IPS-NIHi11 (cell line): ENCODE results near the gene AGAP1.

Experiments used
- DNase-seq: peaks from one replicate; pipeline ENCODE4 v3.0.0; 2012; ENCODE audit warnings: mixed read lengths, low spot score

Gene AGAP1

DNA sequence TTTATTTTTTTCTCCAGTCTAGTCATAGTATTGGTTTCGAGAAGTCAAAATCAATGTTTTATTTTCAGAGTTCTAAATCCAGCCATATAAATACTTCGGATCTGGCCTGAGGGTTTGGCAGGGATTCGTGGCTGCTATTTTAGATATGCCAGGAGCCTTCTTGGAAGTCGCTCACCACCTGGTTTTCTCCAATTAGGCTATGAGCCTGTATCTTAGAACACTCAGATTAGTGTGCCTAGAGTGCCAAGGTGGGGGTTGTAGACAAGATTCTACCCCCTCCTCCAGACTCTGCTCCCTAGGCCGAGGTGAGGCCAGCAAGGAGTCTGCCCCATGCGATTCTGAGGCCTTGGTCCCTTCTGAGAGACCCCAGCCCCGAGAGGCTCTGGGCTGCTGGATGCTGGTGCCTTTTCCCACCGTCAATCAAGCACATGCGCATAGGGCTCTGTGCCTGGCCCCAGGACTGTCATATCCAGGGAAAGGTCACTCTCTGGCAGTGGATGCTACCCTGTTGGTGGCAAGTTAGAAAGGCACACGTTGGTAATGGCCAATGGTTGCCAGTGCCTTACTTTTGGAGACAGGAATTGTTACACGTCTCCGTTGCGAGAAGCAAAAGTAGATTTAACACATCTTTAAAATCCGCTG, 197.1 kb downstream of the AGAP1 start:
- no peak for DNase-seq

DNA sequence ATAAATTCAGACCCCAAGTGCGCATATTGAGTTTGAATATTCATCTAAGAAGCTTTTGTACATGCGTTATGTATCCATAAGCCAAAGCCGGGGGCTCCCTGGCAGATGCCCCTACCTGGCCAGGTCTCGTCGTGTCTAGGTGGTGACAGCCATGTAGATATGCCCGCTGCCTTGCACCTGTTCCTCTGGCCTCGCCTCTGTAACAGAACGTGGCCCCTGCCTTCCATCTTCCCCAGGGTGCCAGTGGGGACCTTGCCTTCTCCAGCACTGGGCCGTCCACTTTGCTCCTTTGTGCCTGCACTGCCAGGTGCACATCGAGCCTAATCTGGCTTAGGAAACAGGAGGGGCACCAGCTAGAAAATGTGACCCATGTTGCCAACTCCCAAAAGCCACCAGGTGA, 198.2 kb downstream of the AGAP1 start:
- DNase-seq, result no peak

DNA sequence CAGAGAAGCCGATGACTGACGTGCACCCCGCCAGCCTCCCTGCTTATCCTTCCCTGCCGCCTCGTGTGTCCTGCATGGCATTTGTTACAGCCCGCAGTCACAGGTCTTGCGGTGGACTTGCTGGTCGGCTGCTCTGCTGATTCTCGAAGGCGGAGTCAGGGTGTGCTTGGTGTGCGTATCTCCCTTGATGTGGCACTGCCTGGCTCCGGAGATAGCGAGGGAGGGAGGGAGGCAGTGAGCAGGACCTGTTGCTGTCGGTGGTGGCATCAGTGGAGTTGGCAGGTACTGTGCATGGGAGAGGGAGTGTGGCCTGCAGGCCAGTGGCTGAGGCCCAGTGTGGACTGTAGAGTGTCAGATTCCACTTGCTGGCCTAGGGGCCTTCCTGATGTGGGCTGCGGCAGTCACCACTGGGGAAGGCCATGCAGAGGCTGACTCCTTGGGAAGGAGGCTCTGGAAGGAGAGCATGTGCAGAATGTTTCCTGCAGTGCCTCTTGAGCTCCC, 198.9 kb downstream of the AGAP1 start:
- DNase-seq, result no peak

DNA sequence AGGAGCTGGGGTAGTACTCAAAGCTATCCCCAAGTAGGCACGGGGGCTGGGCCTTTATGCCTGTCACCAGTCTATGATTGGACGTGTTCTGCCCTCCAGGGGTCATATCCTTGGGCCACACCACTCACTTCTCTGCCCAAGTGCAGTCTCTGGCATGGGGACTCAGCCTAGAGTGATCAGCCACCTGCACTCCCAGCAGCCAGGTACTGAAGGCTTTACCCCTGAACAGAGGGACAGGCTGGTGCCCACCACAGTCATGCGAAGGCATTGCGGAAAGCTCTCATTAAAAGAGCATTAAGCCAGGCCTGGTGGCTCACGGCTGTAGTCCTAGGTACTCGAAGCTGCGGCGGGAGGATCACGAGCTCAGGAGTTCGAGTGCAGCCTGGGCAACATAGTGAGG, 199.4 kb downstream of the AGAP1 start:
- no peak for DNase-seq

DNA sequence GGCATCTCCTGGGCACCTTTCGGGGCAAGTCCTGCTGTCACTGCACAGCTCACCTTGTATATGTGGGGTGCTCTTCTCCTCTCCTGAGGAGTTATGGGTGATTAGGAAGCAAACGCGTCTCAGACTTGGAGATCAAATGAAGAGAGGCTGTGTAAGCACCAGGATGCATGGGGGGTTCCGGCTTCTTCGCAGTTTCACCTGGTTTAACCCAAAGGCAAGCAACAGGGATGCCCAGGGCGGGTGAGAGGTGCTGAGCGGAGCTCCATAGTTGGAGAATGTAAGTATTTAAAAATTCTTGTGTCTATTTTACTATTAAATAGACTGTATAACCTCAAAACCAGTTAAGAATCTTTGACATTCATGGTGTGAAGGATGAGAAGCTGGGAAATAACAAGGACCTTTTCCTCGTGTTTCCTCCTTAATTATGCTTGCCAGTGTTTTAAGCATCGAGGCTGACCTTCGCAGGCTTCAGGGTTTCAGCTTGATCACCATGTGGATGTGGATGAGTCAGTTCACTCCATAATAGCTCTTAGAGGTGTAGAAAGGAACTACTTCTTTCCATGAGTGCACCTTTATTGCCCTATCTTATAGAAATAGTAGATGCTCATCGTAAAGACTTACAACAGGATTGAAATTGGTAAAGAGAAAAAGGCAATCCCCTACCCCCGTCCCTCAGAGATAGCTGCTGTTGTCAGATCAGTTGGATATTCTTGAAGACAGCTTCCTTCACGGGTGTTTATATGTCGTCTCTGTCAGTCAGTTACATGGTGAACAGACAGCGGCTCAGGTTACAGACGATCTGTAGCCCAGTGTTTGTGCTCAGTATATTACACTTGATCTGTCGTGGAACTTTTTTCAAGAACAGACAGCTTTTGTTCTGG, 201.1 kb downstream of the AGAP1 start:
- no peak for DNase-seq

DNA sequence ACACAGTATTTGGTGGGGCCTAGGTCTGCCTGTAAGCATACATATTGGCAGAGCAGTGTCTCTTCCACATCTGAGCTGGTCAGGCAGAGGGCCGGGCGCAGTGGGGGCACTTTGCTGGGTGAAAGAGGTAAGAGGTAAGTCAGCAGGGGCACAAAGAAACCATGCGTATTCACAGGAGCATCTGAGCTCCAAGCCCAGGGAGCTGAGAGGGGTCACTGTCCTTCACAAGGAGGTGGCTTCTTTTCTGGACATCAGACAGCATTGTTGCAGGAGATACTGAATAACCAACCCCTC, 201.7 kb downstream of the AGAP1 start:
- DNase-seq, result no peak

DNA sequence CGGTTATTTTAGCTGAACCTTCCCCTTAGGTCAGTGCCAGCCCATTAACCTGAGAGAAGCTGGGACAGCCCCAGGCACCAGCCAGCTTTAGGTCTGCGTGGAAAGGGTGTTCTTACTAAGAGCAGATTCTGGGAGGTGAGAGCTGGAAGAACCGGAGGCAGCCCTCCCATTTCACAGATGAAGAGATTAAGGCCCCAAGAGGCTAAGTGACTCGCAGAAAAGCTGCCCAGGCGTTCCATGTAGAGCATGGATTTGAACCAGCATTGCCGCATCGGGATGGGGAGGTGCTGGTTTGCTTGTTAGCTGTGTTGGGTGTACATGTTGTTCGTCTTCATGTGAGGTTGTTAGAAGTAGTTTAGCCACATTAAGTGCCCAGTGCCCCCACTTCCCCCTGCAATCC, 203.2 kb downstream of the AGAP1 start:
- no peak for DNase-seq

DNA sequence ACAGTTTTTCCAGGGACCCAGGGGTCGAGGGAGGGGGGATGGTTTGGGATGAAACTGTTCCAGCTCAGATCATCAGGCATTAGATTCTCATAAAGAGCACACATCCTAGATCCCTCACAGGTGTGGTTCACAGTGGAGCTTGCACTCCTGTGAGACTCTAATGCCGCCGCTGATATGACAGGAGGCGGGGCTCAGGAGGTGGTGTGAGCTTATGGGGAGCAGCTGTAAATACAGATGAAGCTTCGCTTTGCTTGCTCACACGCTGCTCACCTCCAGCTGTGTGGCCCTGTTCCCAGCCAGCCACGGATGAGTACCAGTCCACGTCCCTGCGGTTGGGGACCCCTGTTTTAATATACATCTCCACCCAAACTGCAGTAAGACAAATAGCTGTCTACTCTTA, 204.2 kb downstream of the AGAP1 start:
- DNase-seq, result no peak

DNA sequence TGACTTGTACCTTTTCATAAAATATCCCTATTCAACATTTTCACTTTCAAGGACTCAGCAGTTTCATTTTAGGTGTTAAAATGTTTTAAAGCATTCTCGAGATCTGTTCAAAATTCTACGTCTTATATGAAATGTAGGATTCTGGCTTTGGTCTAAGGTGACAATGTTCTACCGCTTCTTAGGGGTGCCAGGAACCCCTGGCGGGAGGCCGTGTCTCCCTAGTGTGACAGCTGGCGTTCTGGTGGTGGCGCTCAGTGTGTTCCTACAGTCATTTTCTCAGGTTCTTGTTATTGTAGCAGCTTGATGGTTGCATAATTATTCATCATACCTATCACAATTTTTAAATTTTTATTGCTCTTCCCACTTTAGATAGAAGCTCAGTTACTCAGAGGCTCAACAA, 204.6 kb downstream of the AGAP1 start:
- no peak for DNase-seq

DNA sequence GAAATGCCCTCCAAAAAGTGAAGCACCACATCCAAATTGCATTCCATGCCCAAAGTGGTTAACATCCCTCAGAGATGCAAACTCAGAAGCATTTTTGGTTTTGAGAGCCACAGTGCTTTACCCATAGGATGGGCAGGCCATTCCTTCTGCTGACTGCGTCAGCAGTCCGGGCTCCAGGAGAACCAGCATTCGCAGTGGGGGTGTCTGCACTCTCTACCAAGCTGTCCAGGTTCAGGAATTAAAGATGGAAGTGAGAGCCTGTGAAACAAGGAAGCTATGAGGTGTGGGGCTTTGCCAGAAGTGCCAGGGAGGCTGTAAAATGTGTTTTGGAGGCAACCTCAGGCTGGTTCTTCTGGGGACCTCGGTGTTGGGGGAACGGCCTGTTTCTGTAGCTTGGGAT, 205.7 kb downstream of the AGAP1 start:
- no peak for DNase-seq

DNA sequence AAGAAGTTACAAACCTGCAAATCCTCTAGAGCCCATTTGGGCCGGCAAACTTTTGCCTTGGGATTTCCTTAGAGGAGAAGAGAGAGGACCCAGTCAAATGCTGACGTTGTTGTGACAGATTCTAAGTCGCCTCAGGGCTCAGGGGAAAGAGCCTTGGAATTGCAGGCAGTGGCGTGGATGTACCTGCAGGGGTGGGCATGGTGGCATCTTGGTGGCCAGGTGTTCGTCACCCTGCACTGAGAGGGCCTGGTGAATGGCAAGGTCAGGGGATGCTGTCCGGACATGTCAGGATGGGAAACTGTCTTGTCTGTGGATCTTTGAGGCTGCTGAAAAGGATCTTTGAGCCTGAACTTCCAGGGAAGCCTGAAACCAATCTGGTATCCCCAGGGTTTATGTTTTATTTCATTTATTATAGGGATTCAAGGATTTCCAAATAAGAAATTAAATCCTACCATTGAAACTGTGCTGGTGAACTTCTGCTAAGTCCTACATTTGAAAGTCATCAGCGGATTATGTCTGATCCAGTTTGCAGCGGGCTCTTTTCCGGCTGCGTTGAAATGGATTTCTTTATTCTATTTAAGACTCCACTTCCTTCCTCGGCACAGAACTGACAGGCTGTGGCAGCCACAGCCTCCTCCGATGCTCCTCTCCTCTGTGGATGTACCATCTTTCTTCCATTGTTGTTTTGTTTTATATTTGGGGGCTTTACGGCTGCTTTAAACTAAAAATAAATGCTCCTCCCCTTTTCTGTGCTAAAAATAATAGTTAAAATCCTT, 207.6 kb downstream of the AGAP1 start:
- DNase-seq, result no peak

DNA sequence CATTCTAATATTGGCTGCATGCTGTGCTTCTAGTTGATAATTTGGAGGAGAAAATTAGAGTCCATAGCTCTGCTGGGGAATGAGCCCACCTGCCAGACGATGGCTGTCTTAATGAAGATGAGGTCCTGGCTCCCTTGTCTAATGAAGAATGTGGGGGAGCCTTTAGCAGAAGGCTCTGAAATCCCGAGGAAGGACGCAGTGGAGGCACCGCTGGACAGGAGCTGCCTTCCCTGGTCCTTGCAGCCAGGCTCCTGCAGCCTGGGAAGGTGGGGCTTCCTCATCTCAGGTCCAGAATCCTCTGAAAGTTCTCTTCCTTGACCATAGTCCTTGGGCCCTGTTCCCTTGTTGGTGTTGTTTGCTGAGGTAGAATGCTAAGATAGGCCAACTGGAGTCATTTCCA, 208.3 kb downstream of the AGAP1 start:
- no peak for DNase-seq

DNA sequence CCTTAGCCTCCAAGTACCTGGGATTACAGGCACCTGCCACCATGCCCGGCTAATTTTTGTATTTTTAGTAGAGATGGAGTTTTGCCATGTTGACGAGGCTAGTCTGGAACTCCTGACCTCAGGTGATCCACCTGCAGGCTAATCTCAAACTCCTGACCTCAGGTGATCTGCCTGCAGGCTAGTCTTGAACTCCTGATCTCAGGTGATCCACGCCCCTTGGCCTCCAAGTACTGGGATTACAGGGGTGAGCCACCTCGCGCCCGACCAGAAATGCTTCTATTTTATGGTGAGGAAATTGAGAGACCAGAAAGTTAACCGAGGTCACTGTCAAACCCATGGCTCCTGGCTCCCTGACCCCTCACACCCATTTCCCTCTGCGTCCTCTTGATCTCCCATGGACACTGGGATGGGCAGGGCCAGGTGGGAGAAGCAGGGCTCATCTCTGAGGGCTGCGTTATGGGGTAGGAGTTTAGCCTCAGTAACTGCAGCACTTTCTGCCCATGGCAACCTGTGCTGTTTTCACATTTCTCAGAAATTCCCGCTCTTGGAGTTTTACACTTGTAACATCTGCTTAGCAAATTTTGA, 210.0 kb downstream of the AGAP1 start:
- no peak for DNase-seq

DNA sequence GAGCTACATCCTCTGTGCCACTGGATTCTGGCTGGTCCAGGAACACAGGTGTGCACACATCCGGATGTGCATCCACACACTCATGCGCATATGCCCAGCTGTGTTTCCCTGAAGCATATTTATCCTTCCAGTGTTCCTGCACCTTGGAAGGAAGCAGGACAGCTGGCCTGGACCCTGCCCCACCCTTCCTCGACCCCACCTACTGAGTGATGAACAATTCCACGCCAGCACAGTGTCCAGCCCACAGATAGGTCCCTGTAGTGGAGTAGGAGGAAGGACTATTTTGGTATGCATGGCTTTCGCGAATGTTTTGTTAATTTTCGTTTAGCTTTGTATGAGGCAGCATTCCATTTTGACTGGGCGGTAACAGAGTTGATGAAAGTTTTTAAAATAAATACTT, 211.5 kb downstream of the AGAP1 start:
- no peak for DNase-seq

DNA sequence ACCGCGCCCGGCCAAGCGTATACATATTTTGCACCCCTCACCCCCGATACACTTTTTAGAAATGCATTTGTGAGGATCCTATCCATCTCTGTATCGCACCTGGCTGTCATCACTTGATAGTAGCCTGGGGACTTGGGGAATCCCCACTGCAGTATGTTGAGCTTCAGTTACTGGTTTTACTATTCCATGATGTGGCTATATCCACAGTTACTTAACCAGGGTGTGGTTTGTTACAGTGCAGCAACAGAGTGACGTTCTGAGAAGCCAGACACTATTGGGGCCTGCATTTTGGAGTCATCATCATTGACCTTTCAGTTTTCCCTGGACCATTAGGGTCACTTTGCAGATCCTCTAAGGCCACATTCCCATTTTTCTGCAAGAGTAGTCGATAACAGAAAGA, 212.7 kb downstream of the AGAP1 start:
- DNase-seq, result no peak

DNA sequence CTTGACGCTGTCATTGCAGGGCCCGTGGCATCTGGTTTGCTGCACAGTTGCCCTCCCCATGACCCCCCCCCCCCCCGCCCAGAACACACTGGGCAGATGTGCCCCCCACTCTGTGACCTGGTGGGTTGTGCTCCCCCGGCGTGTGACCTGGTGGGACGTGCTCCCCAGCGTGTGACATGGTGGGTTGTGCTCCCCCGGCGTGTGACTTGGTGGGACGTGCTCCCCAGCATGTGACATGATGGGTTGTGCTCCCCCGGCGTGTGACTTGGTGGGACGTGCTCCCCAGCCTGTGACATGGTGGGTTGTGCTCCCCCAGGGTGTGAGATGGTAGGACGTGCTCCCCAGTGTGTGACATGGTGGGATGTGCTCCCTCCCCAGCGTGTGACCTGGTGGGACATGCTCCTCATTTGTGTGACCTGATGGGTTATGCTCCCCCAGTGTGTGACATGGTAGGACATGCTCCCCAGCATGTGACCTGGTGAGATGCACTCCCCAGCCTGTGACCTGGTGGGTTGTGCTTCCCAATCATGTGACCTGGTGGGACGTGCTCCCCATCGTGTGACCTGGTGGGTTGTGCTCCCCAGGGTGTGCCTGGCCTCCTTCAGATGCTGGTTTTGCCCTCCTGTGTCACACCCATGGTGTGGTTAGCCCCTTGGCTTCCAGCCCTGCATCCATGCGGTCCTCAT, 213.7 kb downstream of the AGAP1 start:
- DNase-seq, result no peak

DNA sequence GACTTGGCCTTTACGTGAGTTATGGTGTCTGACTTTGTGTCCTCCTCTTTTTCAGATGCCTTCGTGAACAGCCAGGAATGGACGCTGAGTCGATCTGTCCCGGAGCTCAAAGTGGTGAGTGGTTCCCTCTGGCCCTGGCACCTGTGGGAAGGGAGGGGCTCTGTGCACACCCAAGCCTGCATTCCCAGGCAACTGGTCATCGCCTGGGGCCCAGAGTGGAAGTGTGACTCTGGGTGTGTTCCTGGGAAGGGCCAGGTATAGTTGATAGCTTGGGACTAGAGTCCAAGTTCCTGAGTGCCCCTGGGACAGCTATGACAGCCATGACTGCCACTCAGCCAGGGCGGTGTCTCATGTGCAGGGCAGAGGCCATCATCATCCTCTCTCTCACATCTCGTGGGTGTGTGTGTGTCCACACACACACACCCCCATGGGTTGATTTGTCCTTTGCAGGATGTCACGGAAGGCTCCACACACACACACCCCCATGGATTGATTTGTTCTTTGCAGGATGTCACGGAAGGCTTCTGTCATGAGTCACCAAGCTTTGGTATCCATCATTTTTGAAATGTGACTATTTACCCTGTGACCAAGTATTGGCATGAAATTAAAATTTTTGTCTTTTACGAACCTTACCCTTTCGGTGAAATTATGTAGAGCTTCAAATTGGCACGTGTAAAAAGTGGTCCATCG, 215.4 kb downstream of the AGAP1 start:
- DNase-seq, result no peak

DNA sequence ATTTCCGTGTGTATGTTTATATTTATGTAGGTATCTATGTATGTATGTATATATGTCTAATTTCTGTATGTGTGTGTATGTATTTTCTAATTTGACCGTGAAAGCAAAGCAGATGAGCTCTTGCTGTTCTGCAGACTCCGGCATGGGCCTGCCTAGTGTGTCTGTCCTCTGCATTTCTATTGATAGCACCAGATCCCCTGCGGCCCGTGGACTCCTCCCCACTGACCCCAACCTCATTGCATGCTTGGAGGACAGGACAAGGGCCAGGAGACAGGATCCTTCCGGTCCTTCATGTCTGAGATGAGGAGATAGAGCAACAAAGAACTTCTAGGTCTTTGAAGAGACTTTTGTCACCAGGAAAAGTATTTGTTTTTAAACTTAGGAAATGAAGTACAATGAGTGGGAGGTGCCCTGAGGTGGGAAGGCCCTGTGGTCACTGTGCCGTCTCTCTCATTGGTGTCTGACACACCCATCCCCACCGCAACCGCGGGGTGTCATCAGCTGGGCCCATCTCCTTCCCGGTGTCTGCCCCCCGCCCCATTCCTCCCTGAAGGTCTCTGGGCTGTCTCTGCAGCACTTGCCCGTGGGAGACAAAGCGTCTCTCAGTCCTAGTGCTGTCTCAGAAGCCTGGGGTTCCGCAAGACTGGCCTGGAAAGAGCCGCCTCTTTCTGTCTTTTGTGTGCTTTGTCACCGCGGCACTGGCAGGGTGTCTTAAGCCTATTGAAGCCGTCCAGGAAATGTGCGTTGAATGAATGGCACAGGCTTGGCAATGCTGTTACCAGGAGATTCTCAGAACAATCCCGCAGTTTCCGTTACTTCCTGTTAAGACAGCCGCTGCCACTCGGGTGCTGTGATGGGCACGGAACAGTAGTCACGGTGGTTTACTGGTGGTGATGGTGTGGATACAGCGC, 216.4 kb downstream of the AGAP1 start:
- DNase-seq, result no peak

DNA sequence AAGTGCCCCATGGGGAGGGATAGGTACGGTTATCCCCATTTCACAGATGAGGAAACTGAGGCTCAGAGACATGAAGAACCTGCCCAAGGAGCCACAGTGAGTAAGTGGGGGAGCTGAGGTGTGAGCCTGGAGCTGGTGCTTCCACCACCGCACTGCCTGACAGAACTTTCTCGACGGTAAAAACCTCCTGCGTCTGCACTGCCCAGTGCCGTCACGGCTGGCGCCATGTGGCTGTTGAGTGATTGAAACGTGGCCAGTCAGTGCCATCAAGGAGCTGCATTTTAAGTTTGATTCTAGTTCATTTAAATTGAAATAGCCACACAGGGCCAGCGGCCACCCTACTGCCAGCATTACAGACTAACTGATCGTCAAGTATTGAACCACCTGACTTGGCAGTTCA, 217.1 kb downstream of the AGAP1 start:
- DNase-seq, result no peak

DNA sequence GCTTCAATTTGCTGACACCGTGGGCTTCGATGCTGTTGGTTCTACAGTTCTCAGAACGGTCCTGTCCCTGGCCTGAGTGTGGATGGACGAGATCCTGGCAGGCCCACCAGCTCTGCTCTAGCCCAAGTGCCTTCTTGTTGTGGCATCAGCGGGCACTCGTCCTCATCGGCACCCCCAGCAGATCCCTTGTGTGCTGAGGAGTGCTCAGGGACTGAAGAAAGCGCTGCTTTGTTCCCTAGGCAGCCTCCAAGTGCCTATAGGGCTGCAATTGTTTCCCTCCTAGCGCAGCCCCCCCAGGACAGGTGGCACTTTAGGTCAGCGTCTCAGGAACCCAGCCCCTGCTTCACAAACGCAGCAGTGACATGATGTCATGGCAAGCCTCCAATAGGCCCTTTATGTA, 217.7 kb downstream of the AGAP1 start:
- DNase-seq, result no peak
